ENCODE measurements around the gene ADAM33. TPM values are rescaled to one million over a fixed set of nuclear protein-coding genes. Genes with fewer than 3 reads are reported as not detected.

Gene ADAM33
- total RNA-seq, 1 experiment from 2014 or later: 0.11 TPM

- no peaks in the 10 kb centered on the region for H3K4me1 ChIP-seq (ENCODE audit: insufficient read depth, low read length)
- ChIA-PET POLR2A (ENCODE audit: unreplicated experiment) (interaction anchor here (0.7 kb wide), 1 partner anchor 132 kb away, joined by 3 read pairs; no protein-coding TSS in a partner anchor), CTCF (no interaction called here)
- no peaks in the 10 kb centered on the region for H3K79me2 ChIP-seq (ENCODE audit: low read length)
- H3K9me2 ChIP-seq (replicated peaks; ENCODE audit: low read length): no peaks in the 10 kb centered on the region
- H3K36me3 ChIP-seq (ENCODE audit: low read depth, low read length): no peaks in the 10 kb centered on the region
- DNase-seq (no peak), ATAC-seq (no peak)
- no peaks in the 10 kb centered on the region for H3F3A ChIP-seq (ENCODE audit: low read length, unreplicated experiment)
- no TSS peak for BruUV-seq (replicated peaks)
- H3K4me2 ChIP-seq (ENCODE audit: low read length): no peak overlapping the region
- H3K4me3 ChIP-seq (ENCODE audit: low read length): no peak overlapping the region
- intact Hi-C loops (cut with micrococcal nuclease): no loop called here
- TF ChIP-seq EZH2 (IDR thresholded peaks at IDR 0.05; ENCODE audit: low read length, unreplicated experiment) (no peak), EZH2phosphoT487 (IDR thresholded peaks at IDR 0.05; ENCODE audit: borderline replicate concordance, low read length) (no peak), CTCF (conservative IDR thresholded peaks at IDR 0.05; ENCODE audit: low read depth, low read length) (no peak)
- no peaks in the 10 kb centered on the region for H3K27me3 ChIP-seq (ENCODE audit: low read length)
- no peak overlapping the region for H2AFZ ChIP-seq (ENCODE audit: low read length)
- H4K20me1 ChIP-seq (ENCODE audit: low read length): no peaks in the 10 kb centered on the region
- H3K9ac ChIP-seq (ENCODE audit: low read length): no peak overlapping the region
- no peaks in the 10 kb centered on the region for H3K9me3 ChIP-seq (ENCODE audit: low read length)
- no peak overlapping the region for H3K27ac ChIP-seq (ENCODE audit: low read length)
Observed at GRCh38 chr20:3694864-3695263, 13.1 kb upstream of the ADAM33 start.

GRCh38 chr20:3693376-3693775 is 11.6 kb upstream of the ADAM33 start:
- TF ChIP-seq EZH2phosphoT487 (IDR thresholded peaks at IDR 0.05; ENCODE audit: borderline replicate concordance, low read length) (no peak), EZH2 (IDR thresholded peaks at IDR 0.05; ENCODE audit: low read length, unreplicated experiment) (no peak), CTCF (conservative IDR thresholded peaks at IDR 0.05; ENCODE audit: low read depth, low read length) (no peak)
- H3K9me3 ChIP-seq (ENCODE audit: low read length): no peaks in the 10 kb centered on the region
- no peak overlapping the region for H2AFZ ChIP-seq (ENCODE audit: low read length)
- H3F3A ChIP-seq (ENCODE audit: low read length, unreplicated experiment): no peaks in the 10 kb centered on the region
- H3K4me3 ChIP-seq (ENCODE audit: low read length): no peak overlapping the region
- H3K79me2 ChIP-seq (ENCODE audit: low read length): no peaks in the 10 kb centered on the region
- ChIA-PET CTCF (no interaction called here), POLR2A (ENCODE audit: unreplicated experiment) (no interaction called here)
- no peaks in the 10 kb centered on the region for H3K9me2 ChIP-seq (replicated peaks; ENCODE audit: low read length)
- H3K27me3 ChIP-seq (ENCODE audit: low read length): no peaks in the 10 kb centered on the region
- no peak overlapping the region for H3K9ac ChIP-seq (ENCODE audit: low read length)
- DNase-seq (no peak), ATAC-seq (no peak)
- no peak overlapping the region for H3K4me2 ChIP-seq (ENCODE audit: low read length)
- no peaks in the 10 kb centered on the region for H3K36me3 ChIP-seq (ENCODE audit: low read depth, low read length)
- H4K20me1 ChIP-seq (ENCODE audit: low read length): no peaks in the 10 kb centered on the region
- no TSS peak for BruUV-seq (replicated peaks)
- H3K4me1 ChIP-seq (ENCODE audit: insufficient read depth, low read length): no peaks in the 10 kb centered on the region
- no peak overlapping the region for H3K27ac ChIP-seq (ENCODE audit: low read length)
- intact Hi-C loops (cut with micrococcal nuclease): no loop called here

GRCh38 chr20:3692706-3693294 is 11.0 kb upstream of the ADAM33 start:
- no TSS peak for BruUV-seq (replicated peaks)
- POLR2A ChIA-PET (ENCODE audit: unreplicated experiment): no interaction called here
- no peaks in the 10 kb centered on the region for H3K79me2 ChIP-seq (ENCODE audit: low read length)
- H3K4me2 ChIP-seq (ENCODE audit: low read length): no peak overlapping the region
- H3K27me3 ChIP-seq (ENCODE audit: low read length): no peaks in the 10 kb centered on the region
- H3K9me3 ChIP-seq (ENCODE audit: low read length): no peaks in the 10 kb centered on the region
- no peaks in the 10 kb centered on the region for H4K20me1 ChIP-seq (ENCODE audit: low read length)
- no peaks in the 10 kb centered on the region for H3K36me3 ChIP-seq (ENCODE audit: low read depth, low read length)
- TF ChIP-seq EZH2 (IDR thresholded peaks at IDR 0.05; ENCODE audit: low read length, unreplicated experiment): no peak
- TF ChIP-seq CTCF (conservative IDR thresholded peaks at IDR 0.05; ENCODE audit: low read depth, low read length): no peak
- no peak for TF ChIP-seq EZH2phosphoT487 (IDR thresholded peaks at IDR 0.05; ENCODE audit: borderline replicate concordance, low read length)
- H2AFZ ChIP-seq (ENCODE audit: low read length): no peak overlapping the region
- H3K4me3 ChIP-seq (ENCODE audit: low read length): no peak overlapping the region
- H3K9ac ChIP-seq (ENCODE audit: low read length): no peak overlapping the region
- CTCF ChIA-PET: no interaction called here
- H3F3A ChIP-seq (ENCODE audit: low read length, unreplicated experiment): no peaks in the 10 kb centered on the region
- no peaks in the 10 kb centered on the region for H3K4me1 ChIP-seq (ENCODE audit: insufficient read depth, low read length)
- ATAC-seq: no peak
- intact Hi-C loops (cut with micrococcal nuclease): no loop called here
- H3K9me2 ChIP-seq (replicated peaks; ENCODE audit: low read length): no peaks in the 10 kb centered on the region
- H3K27ac ChIP-seq (ENCODE audit: low read length): no peak overlapping the region
- no peak for DNase-seq

All from PC-3 (cell line).